ENCODE measurements around the gene CAMTA1.

CAMTA1 gene

DNA sequence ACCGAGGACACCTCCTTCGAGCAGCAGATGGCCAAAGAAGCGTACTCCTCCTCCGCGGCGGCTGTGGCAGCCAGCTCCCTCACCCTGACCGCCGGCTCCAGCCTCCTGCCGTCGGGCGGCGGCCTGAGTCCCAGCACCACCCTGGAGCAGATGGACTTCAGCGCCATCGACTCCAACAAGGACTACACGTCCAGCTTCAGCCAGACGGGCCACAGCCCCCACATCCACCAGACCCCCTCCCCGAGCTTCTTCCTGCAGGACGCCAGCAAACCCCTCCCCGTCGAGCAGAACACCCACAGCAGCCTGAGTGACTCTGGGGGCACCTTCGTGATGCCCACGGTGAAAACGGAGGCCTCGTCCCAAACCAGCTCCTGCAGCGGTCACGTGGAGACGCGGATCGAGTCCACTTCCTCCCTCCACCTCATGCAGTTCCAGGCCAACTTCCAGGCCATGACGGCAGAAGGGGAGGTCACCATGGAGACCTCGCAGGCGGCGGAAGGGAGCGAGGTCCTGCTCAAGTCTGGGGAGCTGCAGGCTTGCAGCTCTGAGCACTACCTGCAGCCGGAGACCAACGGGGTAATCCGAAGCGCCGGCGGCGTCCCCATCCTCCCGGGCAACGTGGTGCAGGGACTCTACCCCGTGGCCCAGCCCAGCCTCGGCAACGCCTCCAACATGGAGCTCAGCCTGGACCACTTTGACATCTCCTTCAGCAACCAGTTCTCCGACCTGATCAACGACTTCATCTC is 879.1 kb downstream of the CAMTA1 start:
- no peak for DNase-seq

DNA sequence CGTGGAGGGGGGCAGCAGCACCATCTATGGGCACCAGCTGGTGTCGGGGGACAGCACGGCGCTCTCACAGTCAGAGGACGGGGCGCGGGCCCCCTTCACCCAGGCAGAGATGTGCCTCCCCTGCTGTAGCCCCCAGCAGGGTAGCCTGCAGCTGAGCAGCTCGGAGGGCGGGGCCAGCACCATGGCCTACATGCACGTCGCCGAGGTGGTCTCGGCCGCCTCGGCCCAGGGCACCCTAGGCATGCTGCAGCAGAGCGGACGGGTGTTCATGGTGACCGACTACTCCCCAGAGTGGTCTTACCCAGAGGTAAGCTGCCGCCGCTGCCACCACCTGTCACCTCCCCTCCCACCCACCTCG is 879.6 kb downstream of the CAMTA1 start:
- no peak for DNase-seq

DNA sequence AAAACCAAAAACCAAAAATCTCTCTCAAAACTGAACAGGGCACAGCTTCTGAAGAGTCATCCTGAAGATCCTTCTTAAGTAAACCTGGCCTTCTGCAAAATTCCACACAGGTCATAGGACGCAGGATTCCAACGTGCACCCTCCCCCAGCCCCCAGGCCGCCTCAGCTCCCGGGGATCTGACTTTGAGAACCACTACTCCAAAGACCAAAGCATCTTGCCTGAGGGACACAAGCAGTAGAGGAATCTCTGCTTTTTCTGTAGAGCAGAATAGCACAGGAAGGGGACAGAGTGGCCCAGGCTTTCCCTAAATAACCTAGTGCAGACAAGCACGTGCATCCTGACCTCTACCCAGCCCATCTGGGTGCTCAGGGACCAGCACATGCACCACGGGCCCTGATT is 881.0 kb downstream of the CAMTA1 start:
- no peak for DNase-seq

GRCh38 chr1:7667159-7667558 is 881.9 kb downstream of the CAMTA1 start:
- DNase-seq = no peak

- DNase-seq = peak; percentile 94
These were observed 882.5 kb downstream of the CAMTA1 start for GRCh38 chr1:7667625-7668218.

DNA sequence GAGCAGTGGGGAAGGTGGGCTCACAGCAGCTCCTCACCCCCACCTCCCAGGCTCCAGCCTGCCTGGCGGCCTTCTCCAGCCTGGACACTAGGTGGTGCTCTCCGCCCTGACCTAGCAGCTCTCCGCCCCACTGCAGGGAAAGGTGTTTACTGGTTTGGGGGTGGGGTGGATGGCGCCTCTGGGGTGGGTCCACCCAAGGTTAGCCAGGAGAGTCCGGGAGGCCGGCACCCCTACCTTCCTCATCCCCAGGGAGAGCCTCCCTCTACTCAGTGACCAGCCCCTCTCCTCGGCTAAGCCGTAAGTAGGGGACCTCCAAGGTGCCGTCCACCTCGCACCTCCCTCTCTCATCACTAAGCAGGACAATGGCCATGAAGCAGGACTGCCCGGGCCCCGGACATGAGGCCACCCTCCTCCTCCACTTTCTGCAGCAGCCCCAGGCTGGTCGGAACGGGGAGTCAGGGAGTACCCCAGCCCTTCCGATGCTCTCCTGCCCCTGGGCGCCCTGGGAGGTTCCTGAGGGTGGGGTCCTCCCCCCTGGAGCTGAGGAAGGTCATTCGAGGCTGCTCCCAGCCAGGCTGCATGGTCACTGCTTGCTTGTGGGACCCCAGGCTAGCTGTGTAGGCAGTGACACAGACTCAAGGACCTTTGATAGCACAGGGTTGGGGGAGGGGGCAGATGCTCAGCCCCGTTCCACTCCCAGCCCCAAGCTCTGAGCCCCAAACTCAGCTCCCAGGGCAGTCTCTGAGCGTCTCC is 884.5 kb downstream of the CAMTA1 start:
- peak; percentile 74 for DNase-seq

DNA sequence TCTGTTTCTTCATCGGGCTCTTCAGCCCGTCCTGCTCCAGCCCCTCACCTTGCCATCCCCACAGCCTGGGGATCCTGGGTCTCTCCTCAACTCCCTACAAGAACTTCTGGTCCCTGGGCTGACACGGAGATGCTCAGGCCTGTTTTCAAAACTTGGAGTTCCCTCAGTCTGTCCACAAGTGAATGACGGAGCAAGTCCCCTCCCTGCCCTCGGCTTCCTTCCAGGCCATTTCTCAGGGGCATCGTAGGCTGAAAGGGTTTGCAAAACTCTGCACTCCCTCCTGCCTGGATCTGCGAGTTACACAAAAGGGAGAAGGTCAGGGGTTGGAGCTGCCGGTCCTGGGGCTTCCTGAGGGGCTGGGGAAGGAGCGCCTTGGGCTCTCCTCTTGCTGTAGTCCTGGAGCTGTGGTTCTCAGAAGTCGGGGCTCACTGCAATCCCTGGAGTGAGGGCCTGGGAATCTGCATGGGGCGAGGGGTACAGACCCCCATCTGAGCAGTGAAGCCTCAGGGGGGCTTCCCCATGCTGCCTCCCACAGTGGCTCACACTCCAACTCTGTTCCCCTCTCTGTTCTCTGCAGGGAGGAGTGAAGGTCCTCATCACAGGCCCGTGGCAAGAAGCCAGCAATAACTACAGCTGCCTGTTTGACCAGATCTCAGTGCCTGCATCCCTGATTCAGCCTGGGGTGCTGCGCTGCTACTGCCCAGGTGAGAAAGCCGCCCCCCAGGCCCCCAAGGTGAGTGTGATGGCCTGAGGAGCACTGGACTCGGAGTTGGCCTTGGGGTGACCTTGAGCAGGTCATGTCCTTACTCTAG is 885.3 kb downstream of the CAMTA1 start:
- DNase-seq = no peak

GRCh38 chr1:7671146-7671465 is 885.9 kb downstream of the CAMTA1 start:
- no peak for DNase-seq

DNA sequence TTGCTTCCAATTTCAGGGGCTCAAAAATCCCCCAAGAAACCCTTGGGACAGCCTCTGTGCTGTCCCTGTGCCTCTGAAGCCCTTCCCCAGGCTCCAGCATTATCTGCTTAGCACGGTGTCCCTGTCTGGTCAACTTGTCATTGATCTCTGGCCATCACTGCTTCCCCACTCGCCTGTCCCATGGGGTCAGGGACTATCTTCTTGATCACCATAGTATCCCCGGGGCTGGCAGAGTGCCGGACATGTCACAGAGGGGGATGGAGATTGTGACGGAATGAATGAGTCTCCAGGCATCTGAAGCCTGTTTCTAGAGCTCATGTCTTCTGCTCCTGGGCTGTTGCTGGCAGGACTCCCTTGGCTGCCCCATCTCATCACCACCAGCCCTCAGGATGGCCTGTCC is 886.4 kb downstream of the CAMTA1 start:
- no peak for DNase-seq

GRCh38 chr1:7672864-7673263 is 887.6 kb downstream of the CAMTA1 start:
- no peak for DNase-seq

DNA sequence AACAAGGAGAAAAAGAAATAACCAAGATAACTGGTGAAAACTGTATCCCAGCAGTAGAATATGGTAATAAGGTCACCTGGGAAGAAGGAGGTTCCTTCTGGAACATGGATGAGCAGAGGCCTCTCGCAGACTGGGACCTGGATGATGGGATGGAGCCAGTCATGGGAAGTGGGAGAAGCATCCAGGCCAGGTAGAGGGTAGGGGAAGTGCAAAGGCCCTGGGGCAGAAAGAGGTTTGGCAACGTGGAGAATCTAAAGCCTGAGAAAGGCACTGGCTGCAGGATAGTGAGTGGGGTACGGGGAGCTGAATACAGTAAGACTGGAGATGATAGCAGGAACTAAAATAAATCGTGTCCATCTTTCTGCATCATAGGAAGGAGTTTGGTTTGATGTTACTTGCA is 889.7 kb downstream of the CAMTA1 start:
- DNase-seq = no peak

GRCh38 chr1:7675431-7676273 is 890.4 kb downstream of the CAMTA1 start:
- DNase-seq = no peak

DNA sequence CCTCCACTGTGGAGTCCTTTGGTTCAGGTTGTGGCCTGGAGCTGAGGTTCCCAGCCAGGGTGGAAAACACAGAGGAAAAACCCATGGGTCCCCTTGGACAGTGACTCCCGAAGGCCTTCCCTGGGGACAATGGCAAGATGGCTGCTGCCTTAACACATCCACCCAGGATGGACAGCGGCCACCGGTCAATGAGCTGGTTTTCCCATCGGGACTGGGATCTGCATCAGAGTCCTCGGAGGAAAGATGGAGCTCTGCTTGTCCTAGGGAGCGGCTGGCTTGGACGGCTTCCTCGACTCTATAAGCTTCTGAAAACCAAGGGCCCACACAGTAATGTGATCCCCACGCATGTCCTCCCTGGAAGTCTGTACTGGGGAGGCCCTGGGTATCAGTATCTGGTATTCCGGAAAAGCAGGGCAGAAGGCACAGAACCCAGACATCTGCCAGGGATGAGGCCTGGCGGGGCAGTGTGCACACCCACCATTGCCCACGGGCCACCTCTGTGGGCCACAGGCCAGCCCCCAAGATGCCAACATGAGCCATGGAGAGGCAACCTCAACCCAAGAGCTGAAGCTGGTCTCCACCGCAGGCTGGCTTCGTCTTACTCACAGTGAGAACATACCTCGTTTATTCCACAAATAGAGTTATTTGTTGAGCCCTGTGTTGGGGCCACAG is 891.2 kb downstream of the CAMTA1 start:
- no peak for DNase-seq

GRCh38 chr1:7677111-7677510 is 891.9 kb downstream of the CAMTA1 start:
- no peak for DNase-seq

- DNase-seq = no peak
These were observed 892.6 kb downstream of the CAMTA1 start for GRCh38 chr1:7677815-7678214.

DNA sequence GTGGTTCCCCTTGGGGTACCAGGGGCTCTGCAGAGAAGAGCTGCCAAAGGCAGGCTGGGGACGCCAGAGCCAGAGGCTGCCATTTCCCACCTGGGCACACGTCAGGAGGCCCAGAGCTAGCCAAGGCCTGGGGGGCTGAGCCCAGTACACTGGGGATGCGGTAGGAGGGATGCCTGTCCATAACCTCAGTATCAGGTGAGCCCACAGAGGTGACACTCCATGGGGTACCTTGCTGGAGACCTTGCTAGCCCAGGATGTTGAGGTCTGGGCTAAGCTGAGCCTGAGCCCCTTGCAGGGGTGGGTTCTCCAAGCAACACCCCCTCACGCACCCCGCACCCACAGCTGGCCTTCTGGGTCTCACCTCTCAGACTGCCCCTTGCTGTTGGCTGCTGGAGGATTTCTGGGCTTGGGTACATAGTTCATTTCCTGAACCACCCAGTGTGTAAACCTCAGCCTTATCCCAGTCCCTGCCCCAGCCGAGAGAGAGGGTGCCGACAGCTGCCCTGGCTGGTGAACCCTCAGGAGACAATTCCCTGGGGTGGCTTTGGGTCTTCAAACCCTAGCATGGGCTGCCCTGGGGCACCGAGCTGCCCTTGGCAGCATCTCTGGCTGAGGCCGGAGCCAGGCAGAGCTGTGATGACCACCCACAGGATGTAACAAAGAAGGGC is 893.4 kb downstream of the CAMTA1 start:
- DNase-seq = no peak

- no peak for DNase-seq
These were observed 894.1 kb downstream of the CAMTA1 start for GRCh38 chr1:7679159-7679872.

GRCh38 chr1:7679873-7680206 is 894.6 kb downstream of the CAMTA1 start:
- DNase-seq = no peak

DNA sequence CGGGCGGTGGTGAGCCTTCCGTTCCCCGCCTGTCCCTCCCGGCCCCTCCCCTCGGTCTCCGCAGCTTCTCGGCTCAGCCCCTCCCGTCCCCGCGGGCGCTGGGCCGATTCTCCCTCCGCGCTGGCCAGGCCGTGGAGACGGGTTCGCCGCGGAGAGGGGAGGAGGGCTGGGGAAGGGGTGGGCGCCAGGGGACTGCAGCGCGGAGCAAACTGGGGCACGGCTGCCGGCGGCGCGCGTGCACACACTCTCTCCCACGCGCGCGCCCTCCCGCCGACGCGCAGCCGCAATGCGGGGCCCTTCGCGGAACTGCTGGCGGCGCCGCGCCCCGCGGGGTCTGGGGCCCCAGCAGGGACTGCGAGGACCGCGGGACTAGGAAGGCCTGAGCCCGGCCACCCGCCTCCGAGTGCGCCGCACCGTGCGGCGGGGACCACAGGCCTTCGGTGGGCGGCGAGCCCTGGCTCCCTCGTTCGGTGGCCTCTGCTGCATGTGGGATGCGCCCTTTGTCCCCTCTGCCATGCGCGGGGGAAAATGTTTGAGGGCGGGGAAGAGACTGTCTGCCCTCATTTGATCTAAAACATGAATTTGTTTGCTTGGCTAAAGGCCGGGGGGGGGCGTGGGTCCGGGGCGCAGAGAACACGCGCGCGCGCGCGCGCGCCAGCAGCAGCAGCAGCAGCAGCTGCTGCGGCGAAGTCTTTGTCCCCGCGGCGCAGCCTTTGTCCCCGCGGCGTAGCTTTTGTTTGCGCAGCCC is 895.1 kb downstream of the CAMTA1 start:
- DNase-seq = peak; percentile 54

DNA sequence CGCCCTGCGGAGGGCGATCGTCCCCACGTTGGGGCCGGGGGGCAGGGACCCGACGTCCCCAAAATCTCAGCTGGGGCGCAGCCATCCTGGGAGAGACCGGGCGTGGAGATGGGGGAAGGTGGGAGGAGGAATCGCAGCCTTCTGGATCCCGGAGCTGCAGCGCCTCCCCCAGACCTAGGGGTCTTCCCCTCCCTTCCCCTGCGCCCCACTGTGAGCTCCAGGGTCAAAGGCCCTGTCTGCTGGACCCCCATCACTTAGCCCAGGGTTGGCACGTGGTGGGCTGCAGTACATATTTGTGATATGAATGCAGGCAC is 895.7 kb downstream of the CAMTA1 start:
- no peak for DNase-seq
